ENCODE measurements around the gene ATXN10.
"Not testable (repeated sequence)": the region's sequence is repeated elsewhere in the genome, so short reads cannot be mapped to it uniquely, and the experiment has no call there.

ATXN10 gene

DNA sequence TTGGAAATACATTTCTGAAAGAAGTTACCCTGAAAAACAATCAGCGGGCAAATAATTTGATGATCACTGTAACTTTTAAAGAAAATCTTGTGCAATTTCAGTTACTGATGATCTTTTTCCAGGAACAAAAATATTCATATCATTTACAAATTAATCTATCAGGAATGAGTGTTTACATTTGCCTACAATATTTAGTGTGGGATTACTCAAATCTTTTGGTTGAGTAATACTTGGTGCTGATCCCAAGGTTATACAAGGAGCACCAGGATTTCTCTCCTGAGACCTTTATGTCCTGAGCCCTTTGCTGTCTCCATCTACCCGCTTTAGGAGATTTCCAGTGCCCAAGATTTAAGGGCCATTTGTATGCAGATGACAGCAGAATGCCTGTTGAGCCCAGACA is 116.1 kb downstream of the ATXN10 start:
- Histone ChIP-seq H3K9me3 (peaks cover 5% of the 10 kb centered on the region; the same call in 1 of the 2 replicates), H3K27ac (no peak overlapping the region), H3K36me3 (peaks cover 25% of the 10 kb centered on the region), H3K4me1 (peaks cover 20% of the 10 kb centered on the region), H3K9ac (no peak overlapping the region), H3K4me2 (no peak overlapping the region), H3K4me3 (no peak overlapping the region), H4K20me1 (peaks cover 85% of the 10 kb centered on the region), H3K27me3 (no peaks in the 10 kb centered on the region)
- no peak for TF ChIP-seq Cebpa-rat (IDR thresholded peaks at IDR 0.05)

DNA sequence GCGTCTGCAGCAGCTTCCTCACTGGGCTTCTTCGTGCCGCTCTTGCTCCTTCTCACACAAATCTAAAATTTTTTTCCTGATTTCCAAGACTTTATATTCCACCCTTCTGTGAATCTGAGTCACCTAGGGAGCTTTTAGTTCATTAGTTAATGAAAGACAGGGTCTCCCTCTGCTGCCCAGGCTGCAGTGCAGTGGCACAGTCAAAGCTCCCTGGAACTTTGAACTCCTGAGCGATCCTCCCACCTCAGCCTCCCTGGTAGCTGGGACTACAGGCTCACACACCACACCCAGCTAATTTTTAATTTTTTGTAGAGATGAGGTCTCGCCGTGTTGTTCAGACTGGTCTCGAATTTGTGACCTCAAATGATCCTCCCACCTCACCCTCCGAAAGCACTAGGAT is 116.9 kb downstream of the ATXN10 start:
- peaks cover 85% of the 10 kb centered on the region for H4K20me1 ChIP-seq
- H3K27me3 ChIP-seq: no peaks in the 10 kb centered on the region
- peaks cover 13% of the 10 kb centered on the region for H3K9me3 ChIP-seq
- H3K4me1 ChIP-seq: peaks cover 16% of the 10 kb centered on the region
- H3K27ac ChIP-seq: no peak overlapping the region
- H3K4me3 ChIP-seq: no peak overlapping the region
- no peak for TF ChIP-seq Cebpa-rat (IDR thresholded peaks at IDR 0.05)
- no peak overlapping the region for H3K4me2 ChIP-seq
- peaks cover 29% of the 10 kb centered on the region for H3K36me3 ChIP-seq
- H3K9ac ChIP-seq: no peak overlapping the region

DNA sequence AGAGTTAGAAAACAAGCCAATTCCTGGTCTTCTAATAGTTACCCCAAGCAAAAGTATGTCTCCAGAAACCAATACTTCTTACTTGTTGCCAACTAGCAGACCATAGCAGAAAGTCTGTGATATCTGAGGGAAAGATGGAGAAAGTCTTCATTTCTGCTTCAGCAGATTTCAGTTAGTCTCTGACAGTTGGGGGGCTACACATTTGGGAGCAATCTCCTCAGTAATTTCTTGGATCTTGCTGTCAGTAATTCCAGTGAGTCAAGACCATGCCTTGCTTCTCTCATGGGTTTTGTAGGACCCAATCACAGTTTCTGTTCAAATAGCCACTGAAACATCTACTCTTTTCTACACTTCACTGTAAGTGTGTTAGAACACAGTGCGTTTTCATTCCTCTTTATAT is 118.8 kb downstream of the ATXN10 start:
- Histone ChIP-seq H3K9me3 (peaks cover 32% of the 10 kb centered on the region), H3K4me1 (peaks cover 16% of the 10 kb centered on the region), H3K27me3 (no peaks in the 10 kb centered on the region), H3K27ac (no peak overlapping the region), H3K36me3 (peaks cover 38% of the 10 kb centered on the region), H4K20me1 (peaks cover 68% of the 10 kb centered on the region), H3K9ac (no peak overlapping the region), H3K4me2 (no peak overlapping the region), H3K4me3 (no peak overlapping the region)
- no peak for TF ChIP-seq Cebpa-rat (IDR thresholded peaks at IDR 0.05)

DNA sequence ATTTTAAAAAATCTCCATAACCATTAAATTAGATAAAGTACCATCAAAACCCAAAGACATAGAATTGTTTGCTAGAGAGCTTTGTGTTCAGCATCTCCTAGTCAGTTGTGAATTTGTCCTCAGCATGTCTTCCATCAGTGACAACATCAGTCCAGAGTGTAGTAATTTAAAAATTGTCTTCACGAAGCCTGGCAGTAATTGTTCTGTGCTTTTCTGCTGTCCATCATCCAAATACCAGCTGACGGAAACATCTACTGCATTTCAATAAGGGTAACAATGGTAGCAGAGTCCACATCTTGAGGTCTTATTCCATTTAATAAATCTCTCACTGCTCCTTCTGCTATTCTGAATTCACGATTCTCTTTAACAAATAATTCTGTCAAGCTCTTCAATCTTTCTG is 121.5 kb downstream of the ATXN10 start:
- Histone ChIP-seq H3K27me3 (no peaks in the 10 kb centered on the region), H3K27ac (no peak overlapping the region), H3K4me1 (peaks cover 16% of the 10 kb centered on the region), H3K4me2 (no peak overlapping the region), H3K36me3 (peaks cover 59% of the 10 kb centered on the region), H4K20me1 (peaks cover 47% of the 10 kb centered on the region), H3K9ac (no peak overlapping the region), H3K4me3 (no peak overlapping the region), H3K9me3 (peaks cover 55% of the 10 kb centered on the region)
- TF ChIP-seq Cebpa-rat (IDR thresholded peaks at IDR 0.05): no peak

DNA sequence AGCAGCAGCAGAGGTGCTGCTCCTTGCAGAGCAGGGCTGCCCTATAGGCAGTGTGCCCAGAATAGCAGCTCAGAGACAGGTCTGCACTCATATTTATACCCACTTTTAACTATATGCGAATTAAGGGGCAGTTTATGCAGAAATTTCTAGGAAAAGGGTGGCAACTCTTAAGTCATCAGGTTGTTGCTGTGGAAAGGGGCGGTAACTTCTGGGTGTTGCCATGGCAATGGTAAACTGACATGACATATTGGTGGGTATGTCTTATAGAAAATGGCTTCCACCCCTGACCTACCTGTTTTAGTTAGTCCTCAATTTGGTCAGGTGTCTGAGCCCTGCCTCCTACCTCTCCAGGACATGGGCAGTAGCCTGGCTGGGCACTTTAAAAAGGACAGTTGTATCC is 122.3 kb downstream of the ATXN10 start:
- H3K4me2 ChIP-seq: no peak overlapping the region
- no peaks in the 10 kb centered on the region for H3K27me3 ChIP-seq
- H3K9me3 ChIP-seq: peaks cover 60% of the 10 kb centered on the region
- no peak for TF ChIP-seq Cebpa-rat (IDR thresholded peaks at IDR 0.05)
- no peak overlapping the region for H3K27ac ChIP-seq
- H3K36me3 ChIP-seq: peaks cover 60% of the 10 kb centered on the region
- peaks cover 16% of the 10 kb centered on the region for H3K4me1 ChIP-seq
- H3K4me3 ChIP-seq: 0 out of 2 replicates have a peak overlapping the region, but pooled peaks have one; percentile 22
- peaks cover 40% of the 10 kb centered on the region for H4K20me1 ChIP-seq
- H3K9ac ChIP-seq: no peak overlapping the region

DNA sequence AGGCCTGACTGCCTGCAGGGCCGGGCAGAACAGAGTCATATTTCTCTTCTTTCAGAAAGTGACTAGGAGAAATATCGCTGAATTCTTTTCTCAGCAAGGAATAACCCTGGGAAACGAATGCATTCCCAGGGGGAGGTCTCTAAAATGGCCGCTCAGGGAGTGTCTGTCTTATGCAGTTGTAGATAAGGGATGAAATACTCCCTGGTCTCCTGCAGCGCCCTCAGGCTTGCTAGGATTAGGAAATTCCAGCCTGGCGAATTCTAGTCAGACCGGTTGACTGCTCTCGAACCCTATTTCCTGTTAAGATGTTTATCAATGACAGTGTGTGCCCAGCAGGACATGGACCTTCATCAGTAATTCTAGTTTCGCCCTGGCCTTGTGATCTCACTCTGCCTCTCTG is 124.4 kb downstream of the ATXN10 start:
- Histone ChIP-seq H3K4me3 (0 out of 2 replicates have a peak overlapping the region, but pooled peaks have one; percentile 6), H3K4me1 (peaks cover 16% of the 10 kb centered on the region), H3K36me3 (peaks cover 68% of the 10 kb centered on the region), H4K20me1 (peaks cover 24% of the 10 kb centered on the region), H3K9me3 (peaks cover 66% of the 10 kb centered on the region)
- not testable (repeated sequence) for H3K27me3 ChIP-seq, H3K9ac ChIP-seq, H3K4me2 ChIP-seq, H3K27ac ChIP-seq

DNA sequence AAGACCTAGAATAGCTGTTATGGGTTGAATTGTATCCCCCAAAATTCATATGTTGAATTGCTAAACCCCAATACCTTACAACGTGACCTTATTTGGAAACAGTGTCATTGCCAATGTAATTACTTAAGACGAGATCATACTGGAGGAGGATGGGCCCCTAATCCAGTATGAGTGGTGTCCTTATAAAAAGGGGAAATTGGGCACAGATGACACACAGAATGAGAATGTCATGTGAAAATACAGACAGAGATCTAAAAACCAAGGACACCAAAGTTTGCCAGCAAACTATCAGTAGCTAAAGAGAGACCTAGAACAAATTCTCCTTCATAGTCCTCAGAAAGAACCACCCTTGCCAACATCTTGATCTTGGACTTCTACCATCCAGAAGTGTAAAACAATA is 127.7 kb downstream of the ATXN10 start:
- peaks cover 46% of the 10 kb centered on the region for H3K9me3 ChIP-seq
- H3K27ac ChIP-seq: no peak overlapping the region
- H3K36me3 ChIP-seq: peaks cover 70% of the 10 kb centered on the region
- H3K4me1 ChIP-seq: no peaks in the 10 kb centered on the region
- TF ChIP-seq Cebpa-rat (IDR thresholded peaks at IDR 0.05): no peak
- no peaks in the 10 kb centered on the region; the same call in 1 of the 2 replicates for H4K20me1 ChIP-seq
- no peak overlapping the region for H3K9ac ChIP-seq
- H3K4me2 ChIP-seq: no peak overlapping the region
- no peak overlapping the region for H3K4me3 ChIP-seq
- H3K27me3 ChIP-seq: no peaks in the 10 kb centered on the region

DNA sequence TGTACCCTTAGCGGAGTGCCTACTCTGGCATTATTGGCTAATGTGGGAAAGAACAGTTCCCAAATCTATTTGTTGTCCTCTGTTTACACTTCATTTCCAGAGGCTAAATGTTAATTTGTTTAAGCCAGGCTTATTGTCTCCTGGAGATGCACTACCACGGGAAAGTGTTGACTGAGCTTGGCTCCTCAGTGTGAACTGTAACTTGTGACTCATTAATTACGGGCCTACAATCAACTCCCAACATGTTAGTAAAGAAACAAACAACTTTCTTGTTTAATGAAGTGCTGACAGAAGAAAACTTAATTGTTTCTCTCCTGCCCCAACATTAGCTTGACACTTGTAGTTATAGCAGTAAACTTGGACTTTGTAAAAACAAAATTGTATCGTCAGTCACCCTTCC is 130.4 kb downstream of the ATXN10 start:
- TF ChIP-seq Cebpa-rat (IDR thresholded peaks at IDR 0.05): no peak
- no peak overlapping the region for H3K27ac ChIP-seq
- no peaks in the 10 kb centered on the region for H3K4me1 ChIP-seq
- H3K36me3 ChIP-seq: peaks cover 67% of the 10 kb centered on the region
- peaks cover 16% of the 10 kb centered on the region for H4K20me1 ChIP-seq
- H3K9me3 ChIP-seq: peaks cover 18% of the 10 kb centered on the region
- H3K4me2 ChIP-seq: no peak overlapping the region
- no peak overlapping the region for H3K4me3 ChIP-seq
- no peaks in the 10 kb centered on the region for H3K27me3 ChIP-seq
- H3K9ac ChIP-seq: no peak overlapping the region

DNA sequence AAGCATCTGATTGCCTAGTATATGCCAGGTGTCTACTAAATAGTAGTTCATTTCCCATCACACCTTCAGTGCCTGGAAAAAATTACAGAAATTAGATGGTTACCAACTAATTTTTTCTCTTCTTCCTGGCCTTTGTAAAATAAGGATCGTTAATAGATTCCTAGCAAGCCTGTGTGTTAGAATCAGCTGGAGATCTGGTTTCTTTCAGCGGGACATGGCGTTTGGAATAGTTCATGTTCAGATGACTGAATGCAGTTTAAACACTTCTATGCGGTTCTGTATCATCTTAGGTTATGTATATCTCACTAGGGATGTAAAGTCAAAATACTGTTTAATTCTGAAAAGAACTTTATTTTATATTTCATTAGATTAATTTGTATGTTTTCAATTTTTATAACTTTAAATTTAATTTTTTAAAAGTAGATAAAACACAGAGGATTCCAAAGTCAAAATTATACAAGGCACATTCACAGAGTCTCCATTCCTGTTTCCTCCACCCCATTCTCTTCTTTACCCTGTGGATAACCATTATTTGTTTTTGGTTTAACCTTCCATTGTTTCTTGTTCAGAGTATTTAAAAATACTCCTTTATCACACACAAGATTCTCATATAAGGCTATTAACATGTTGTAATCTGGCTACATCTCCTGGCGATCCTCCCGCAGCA is 132.8 kb downstream of the ATXN10 start:
- Histone ChIP-seq H3K27me3 (no peaks in the 10 kb centered on the region), H3K36me3 (peaks cover 68% of the 10 kb centered on the region), H3K4me1 (no peaks in the 10 kb centered on the region), H3K9me3 (0 out of 2 replicates have a peak, but pooled peaks cover under 1% of the 10 kb centered on the region), H3K27ac (no peak overlapping the region), H4K20me1 (peaks cover 16% of the 10 kb centered on the region), H3K4me2 (no peak overlapping the region), H3K4me3 (no peak overlapping the region), H3K9ac (no peak overlapping the region)
- TF ChIP-seq Cebpa-rat (IDR thresholded peaks at IDR 0.05): no peak

DNA sequence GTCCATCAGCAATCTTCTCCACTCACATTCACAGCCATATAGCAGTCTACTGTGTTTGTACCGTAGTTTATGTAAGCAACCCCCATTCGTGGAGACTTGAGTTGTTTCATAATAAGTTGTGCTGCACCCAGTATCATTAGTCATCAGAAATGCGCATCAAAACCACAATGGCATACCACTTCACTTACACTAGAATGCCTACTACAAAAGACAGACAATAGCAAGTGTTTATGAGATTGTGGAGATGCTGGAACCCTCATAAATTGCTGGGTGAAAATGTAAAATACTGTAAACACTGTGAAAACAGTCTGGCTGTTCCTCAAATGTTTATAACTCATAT is 133.3 kb downstream of the ATXN10 start:
- Histone ChIP-seq H4K20me1 (peaks cover 16% of the 10 kb centered on the region), H3K27ac (no peak overlapping the region), H3K27me3 (no peaks in the 10 kb centered on the region), H3K4me3 (no peak overlapping the region), H3K9ac (no peak overlapping the region), H3K4me2 (no peak overlapping the region), H3K9me3 (no peaks in the 10 kb centered on the region), H3K4me1 (no peaks in the 10 kb centered on the region), H3K36me3 (peaks cover 66% of the 10 kb centered on the region)
- no peak for TF ChIP-seq Cebpa-rat (IDR thresholded peaks at IDR 0.05)

DNA sequence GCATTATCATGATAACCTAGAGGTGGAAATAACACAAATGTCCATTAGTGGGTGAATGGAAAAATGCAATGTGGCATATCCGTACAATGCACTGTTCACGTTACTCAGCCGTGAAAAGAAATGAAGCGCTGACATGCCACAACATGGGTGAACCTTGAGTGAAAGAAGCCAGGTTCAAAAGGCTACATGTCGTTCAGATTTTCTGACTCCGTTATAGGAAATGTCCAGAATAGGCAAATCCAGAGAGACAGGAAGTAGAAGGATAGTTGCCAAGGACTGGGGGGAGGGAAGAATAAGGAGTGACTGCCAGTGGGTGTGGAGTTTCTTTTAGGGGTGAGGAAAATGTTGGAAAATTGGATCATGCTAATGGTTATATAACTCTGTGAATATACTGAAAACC is 133.8 kb downstream of the ATXN10 start:
- no peaks in the 10 kb centered on the region for H3K4me1 ChIP-seq
- H3K4me3 ChIP-seq: no peak overlapping the region
- peaks cover 16% of the 10 kb centered on the region for H4K20me1 ChIP-seq
- no peak overlapping the region for H3K4me2 ChIP-seq
- no peak overlapping the region for H3K27ac ChIP-seq
- H3K9ac ChIP-seq: no peak overlapping the region
- no peaks in the 10 kb centered on the region for H3K27me3 ChIP-seq
- H3K9me3 ChIP-seq: no peaks in the 10 kb centered on the region
- peaks cover 62% of the 10 kb centered on the region for H3K36me3 ChIP-seq
- TF ChIP-seq Cebpa-rat (IDR thresholded peaks at IDR 0.05): no peak

All from BLaER1 (cell line).